ENCODE results near the gene KCNN4. TPM values are rescaled to one million over a fixed set of nuclear protein-coding genes. Genes with fewer than 3 reads are reported as not detected.

The KCNN4 gene
- polyA plus RNA-seq, 1 donor from 2014 or later = not detected

DNA sequence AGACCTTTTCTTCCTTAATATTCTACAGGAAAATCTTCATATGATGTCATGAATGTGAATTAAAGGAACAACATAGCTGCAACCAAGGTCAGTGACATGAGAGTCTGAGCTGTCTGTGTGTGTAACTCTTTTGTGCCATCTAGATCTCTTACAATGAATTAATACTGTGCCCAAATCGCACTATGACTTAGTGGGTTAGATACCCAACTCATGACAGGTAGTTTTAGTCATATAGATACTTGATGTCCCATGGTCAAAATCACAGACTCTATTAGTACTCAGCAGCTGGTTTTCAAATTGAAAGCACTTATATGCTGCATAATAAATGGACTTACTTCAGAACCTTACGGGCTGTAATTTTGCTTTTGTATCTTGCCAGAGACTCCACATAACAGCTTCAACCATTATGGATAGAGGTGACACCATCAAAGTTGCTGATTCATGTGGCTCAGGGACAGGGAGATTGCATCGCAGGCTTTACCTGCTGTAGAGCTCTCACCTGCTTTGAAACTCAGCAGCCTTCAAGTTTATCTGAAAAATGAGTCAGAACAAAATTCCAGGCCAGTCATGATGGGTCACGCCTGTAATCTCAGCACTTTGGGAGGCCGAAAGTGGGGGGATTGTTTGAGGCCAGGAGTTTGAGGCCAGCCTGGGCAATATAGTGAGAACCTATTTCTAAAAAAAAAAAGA lies 34.0 kb upstream of the KCNN4 start:
- Histone ChIP-seq H3K9ac (ENCODE audit: low read length) (no peak overlapping the region), H3K79me2 (replicated peaks; ENCODE audit: insufficient read depth, low read length) (no peaks in the 10 kb centered on the region), H3K27me3 (ENCODE audit: insufficient read depth, low read depth, low read length) (no peaks in the 10 kb centered on the region), H2AFZ (ENCODE audit: low read depth, low read length) (no peak overlapping the region), H3K4me3 (ENCODE audit: low read length) (no peak overlapping the region), H3K9me3 (ENCODE audit: low read length) (no peaks in the 10 kb centered on the region), H3K4me2 (ENCODE audit: low read length) (no peak overlapping the region), H3F3A (ENCODE audit: insufficient read depth, low read length, poor library complexity, severe bottlenecking) (no peaks in the 10 kb centered on the region), H3K27ac (ENCODE audit: low read length) (no peak overlapping the region), H4K20me1 (ENCODE audit: insufficient read depth) (no peaks in the 10 kb centered on the region), H3K36me3 (ENCODE audit: insufficient read depth, low read length) (no peaks in the 10 kb centered on the region), H3K9me2 (ENCODE audit: insufficient read depth, low read length) (no peaks in the 10 kb centered on the region)
- TF ChIP-seq EZH2 (IDR thresholded peaks at IDR 0.05; ENCODE audit: borderline replicate concordance, insufficient read depth, low read length, poor library complexity, severe bottlenecking) = no peak
- TF ChIP-seq RAD21 (conservative IDR thresholded peaks at IDR 0.05) = no peak
- TF ChIP-seq, protein P1, sequence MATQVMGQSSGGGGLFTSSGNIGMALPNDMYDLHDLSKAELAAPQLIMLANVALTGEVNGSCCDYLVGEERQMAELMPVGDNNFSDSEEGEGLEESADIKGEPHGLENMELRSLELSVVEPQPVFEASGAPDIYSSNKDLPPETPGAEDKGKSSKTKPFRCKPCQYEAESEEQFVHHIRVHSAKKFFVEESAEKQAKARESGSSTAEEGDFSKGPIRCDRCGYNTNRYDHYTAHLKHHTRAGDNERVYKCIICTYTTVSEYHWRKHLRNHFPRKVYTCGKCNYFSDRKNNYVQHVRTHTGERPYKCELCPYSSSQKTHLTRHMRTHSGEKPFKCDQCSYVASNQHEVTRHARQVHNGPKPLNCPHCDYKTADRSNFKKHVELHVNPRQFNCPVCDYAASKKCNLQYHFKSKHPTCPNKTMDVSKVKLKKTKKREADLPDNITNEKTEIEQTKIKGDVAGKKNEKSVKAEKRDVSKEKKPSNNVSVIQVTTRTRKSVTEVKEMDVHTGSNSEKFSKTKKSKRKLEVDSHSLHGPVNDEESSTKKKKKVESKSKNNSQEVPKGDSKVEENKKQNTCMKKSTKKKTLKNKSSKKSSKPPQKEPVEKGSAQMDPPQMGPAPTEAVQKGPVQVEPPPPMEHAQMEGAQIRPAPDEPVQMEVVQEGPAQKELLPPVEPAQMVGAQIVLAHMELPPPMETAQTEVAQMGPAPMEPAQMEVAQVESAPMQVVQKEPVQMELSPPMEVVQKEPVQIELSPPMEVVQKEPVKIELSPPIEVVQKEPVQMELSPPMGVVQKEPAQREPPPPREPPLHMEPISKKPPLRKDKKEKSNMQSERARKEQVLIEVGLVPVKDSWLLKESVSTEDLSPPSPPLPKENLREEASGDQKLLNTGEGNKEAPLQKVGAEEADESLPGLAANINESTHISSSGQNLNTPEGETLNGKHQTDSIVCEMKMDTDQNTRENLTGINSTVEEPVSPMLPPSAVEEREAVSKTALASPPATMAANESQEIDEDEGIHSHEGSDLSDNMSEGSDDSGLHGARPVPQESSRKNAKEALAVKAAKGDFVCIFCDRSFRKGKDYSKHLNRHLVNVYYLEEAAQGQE (IDR thresholded peaks at IDR 0.05; ENCODE audit: borderline replicate concordance) = no peak
- no peak for TF ChIP-seq SMC3 (conservative IDR thresholded peaks at IDR 0.05; ENCODE audit: poor library complexity)
- no peak for TF ChIP-seq EP300 (conservative IDR thresholded peaks at IDR 0.05; ENCODE audit: poor library complexity, severe bottlenecking)
- no peak for TF ChIP-seq MXI1 (conservative IDR thresholded peaks at IDR 0.05; ENCODE audit: poor library complexity, severe bottlenecking)
- no peak for TF ChIP-seq POLR2AphosphoS5 (IDR thresholded peaks at IDR 0.05)
- TF ChIP-seq, protein P2, sequence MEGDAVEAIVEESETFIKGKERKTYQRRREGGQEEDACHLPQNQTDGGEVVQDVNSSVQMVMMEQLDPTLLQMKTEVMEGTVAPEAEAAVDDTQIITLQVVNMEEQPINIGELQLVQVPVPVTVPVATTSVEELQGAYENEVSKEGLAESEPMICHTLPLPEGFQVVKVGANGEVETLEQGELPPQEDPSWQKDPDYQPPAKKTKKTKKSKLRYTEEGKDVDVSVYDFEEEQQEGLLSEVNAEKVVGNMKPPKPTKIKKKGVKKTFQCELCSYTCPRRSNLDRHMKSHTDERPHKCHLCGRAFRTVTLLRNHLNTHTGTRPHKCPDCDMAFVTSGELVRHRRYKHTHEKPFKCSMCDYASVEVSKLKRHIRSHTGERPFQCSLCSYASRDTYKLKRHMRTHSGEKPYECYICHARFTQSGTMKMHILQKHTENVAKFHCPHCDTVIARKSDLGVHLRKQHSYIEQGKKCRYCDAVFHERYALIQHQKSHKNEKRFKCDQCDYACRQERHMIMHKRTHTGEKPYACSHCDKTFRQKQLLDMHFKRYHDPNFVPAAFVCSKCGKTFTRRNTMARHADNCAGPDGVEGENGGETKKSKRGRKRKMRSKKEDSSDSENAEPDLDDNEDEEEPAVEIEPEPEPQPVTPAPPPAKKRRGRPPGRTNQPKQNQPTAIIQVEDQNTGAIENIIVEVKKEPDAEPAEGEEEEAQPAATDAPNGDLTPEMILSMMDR (IDR thresholded peaks at IDR 0.05; ENCODE audit: poor library complexity, severe bottlenecking) = no peak
- TF ChIP-seq TAF1 (IDR thresholded peaks at IDR 0.05; ENCODE audit: low read depth) = no peak

DNA sequence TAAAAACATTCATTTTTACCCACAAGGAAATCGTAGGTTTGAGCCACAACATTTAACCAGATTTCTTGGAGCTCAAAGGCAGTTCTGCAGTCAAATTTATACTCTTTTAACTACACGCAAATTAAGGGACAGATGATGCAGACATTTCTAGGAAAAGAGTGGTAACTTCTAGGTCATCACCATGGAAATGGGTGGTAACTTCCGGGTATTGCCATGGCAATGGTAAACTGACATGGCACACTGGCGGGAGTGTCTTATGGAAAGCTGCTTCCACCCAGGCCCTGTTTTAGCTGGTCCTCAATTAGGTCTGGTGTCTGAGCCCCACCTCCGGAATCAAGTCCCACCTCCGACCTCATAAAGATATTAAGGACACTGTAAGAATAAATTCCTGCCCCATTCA lies 31.9 kb upstream of the KCNN4 start:
- TF ChIP-seq EP300 (conservative IDR thresholded peaks at IDR 0.05; ENCODE audit: poor library complexity, severe bottlenecking) (no peak), POLR2AphosphoS5 (IDR thresholded peaks at IDR 0.05) (no peak), MXI1 (conservative IDR thresholded peaks at IDR 0.05; ENCODE audit: poor library complexity, severe bottlenecking) (no peak), SMC3 (conservative IDR thresholded peaks at IDR 0.05; ENCODE audit: poor library complexity) (no peak), RAD21 (conservative IDR thresholded peaks at IDR 0.05) (no peak), TAF1 (IDR thresholded peaks at IDR 0.05; ENCODE audit: low read depth) (no peak), EZH2 (IDR thresholded peaks at IDR 0.05; ENCODE audit: borderline replicate concordance, insufficient read depth, low read length, poor library complexity, severe bottlenecking) (no peak)
- TF ChIP-seq, protein P2 (IDR thresholded peaks at IDR 0.05; ENCODE audit: poor library complexity, severe bottlenecking) = no peak
- TF ChIP-seq, protein P1 (IDR thresholded peaks at IDR 0.05; ENCODE audit: borderline replicate concordance) = no peak
- H4K20me1 ChIP-seq (ENCODE audit: insufficient read depth) = no peaks in the 10 kb centered on the region
- no peaks in the 10 kb centered on the region for H3K9me3 ChIP-seq (ENCODE audit: low read length)
- no peak overlapping the region for H3K9ac ChIP-seq (ENCODE audit: low read length)
- H3K27me3 ChIP-seq (ENCODE audit: insufficient read depth, low read depth, low read length) = no peaks in the 10 kb centered on the region
- no peak overlapping the region for H3K4me3 ChIP-seq (ENCODE audit: low read length)
- no peaks in the 10 kb centered on the region for H3K79me2 ChIP-seq (replicated peaks; ENCODE audit: insufficient read depth, low read length)
- no peak overlapping the region for H2AFZ ChIP-seq (ENCODE audit: low read depth, low read length)
- H3K27ac ChIP-seq (ENCODE audit: low read length) = no peak overlapping the region
- H3K4me2 ChIP-seq (ENCODE audit: low read length) = no peak overlapping the region
- no peaks in the 10 kb centered on the region for H3K9me2 ChIP-seq (ENCODE audit: insufficient read depth, low read length)
- no peaks in the 10 kb centered on the region for H3K36me3 ChIP-seq (ENCODE audit: insufficient read depth, low read length)
- no peaks in the 10 kb centered on the region for H3F3A ChIP-seq (ENCODE audit: insufficient read depth, low read length, poor library complexity, severe bottlenecking)

All from neural cell (in vitro differentiated cells).